B cell (primary cell): ENCODE measurements around the gene CERS6. TPM values are rescaled to one million over a fixed set of nuclear protein-coding genes. Genes with fewer than 3 reads are reported as not detected.

ENCODE experiments used
- ATAC-seq: fragments of 200-7000 bp; cut with Tn5 transposase; one replicate; pipeline ENCODE4 v1.10.0; 2021; ENCODE audit warnings: low read depth, mild to moderate bottlenecking, moderate number of reproducible peaks, moderate library complexity
- CTCF ChIA-PET: fragments of 350-600 bp; sonication (Branson Sonifier 250); formaldehyde crosslinking; loops from one replicate; lab custom pipeline; 2021; ENCODE audit warnings: antibody characterized with exemption, inconsistent platforms; lab: Charles Lee
- POLR2A ChIA-PET: fragments of 350-600 bp; sonication (Branson Sonifier 250); formaldehyde crosslinking; loops from one replicate; lab custom pipeline; 2021; ENCODE audit warnings: antibody characterized with exemption; lab: Charles Lee
- DNase-seq: peaks from one replicate; pipeline ENCODE4 v3.0.0; 2013
- H2AFZ ChIP-seq: 2 replicates; pipeline ENCODE4 v1.6.1; 2012; ENCODE audit warnings: mild to moderate bottlenecking, low read depth, low read length; ENCODE audit not compliant: insufficient read depth, poor library complexity, severe bottlenecking
- H3K27ac ChIP-seq, 2 donors: 1 replicate in 1 of 2; 2 replicates in 1 of 2; pipeline ENCODE4 v1.5.1; 2012 to 2013; ENCODE audit warnings: low read length in 2 of 2, mild to moderate bottlenecking in 2 of 2, moderate library complexity in 1 of 2
- H3K27me3 ChIP-seq, 4 experiments: fragments of 200-600 bp in 1 of 4; sonication (generic) in 1 of 4; replicated peaks in 1 of 4; 1 replicate in 2 of 4; 2 replicates in 2 of 4; pipeline versions ENCODE4 v1.6.1 to v1.7.0; 2013 to 2016; ENCODE audit warnings: low read length in 3 of 4, mild to moderate bottlenecking in 2 of 4, mixed read lengths in 1 of 4, moderate library complexity in 1 of 4; ENCODE audit not compliant: insufficient read depth in 4 of 4, control insufficient read depth in 3 of 4; ENCODE audit errors: control extremely low read depth in 1 of 4
- H3K36me3 ChIP-seq, 2 experiments: replicated peaks in 1 of 2; 1 replicate in 1 of 2; 2 replicates in 1 of 2; pipeline versions ENCODE4 v1.6.1 to v1.7.1; 2013; ENCODE audit warnings: low read length in 1 of 2; ENCODE audit not compliant: insufficient read depth in 2 of 2, control insufficient read depth in 1 of 2; ENCODE audit errors: control extremely low read depth in 1 of 2, extremely low read depth in 1 of 2
- H3K4me1 ChIP-seq, 2 donors: fragments of 200-600 bp in 1 of 2; sonication (generic) in 1 of 2; 1 replicate in 1 of 2; 2 replicates in 1 of 2; pipeline versions ENCODE4 v1.5.1 to v1.6.1; 2013 to 2017; ENCODE audit warnings: low read length in 2 of 2; ENCODE audit not compliant: control insufficient read depth in 2 of 2, insufficient read depth in 2 of 2
- H3K4me2 ChIP-seq: replicated peaks from 2 replicates; pipeline ENCODE3; 2012; ENCODE audit warnings: mild to moderate bottlenecking, low read depth, low read length; ENCODE audit not compliant: poor library complexity, severe bottlenecking
- H3K4me3 ChIP-seq, 5 experiments: fragments of 200-600 bp in 1 of 5; sonication (generic) in 1 of 5; 1 replicate in 3 of 5; 2 replicates in 2 of 5; pipeline versions ENCODE4 v1.5.1 to v1.7.0; 2011 to 2016; ENCODE audit warnings: low read length in 4 of 5, mild to moderate bottlenecking in 4 of 5, low read depth in 2 of 5, control low read depth in 1 of 5, moderate library complexity in 1 of 5; ENCODE audit not compliant: insufficient read depth in 1 of 5; ENCODE audit errors: control extremely low read depth in 1 of 5, extremely low read depth in 1 of 5
- H3K79me2 ChIP-seq: fragments of 200-600 bp; sonication (generic); one replicate; pipeline ENCODE4 v1.6.0; 2016; ENCODE audit warnings: low read length; ENCODE audit not compliant: control insufficient read depth, insufficient read depth
- H3K9ac ChIP-seq: fragments of 200-600 bp; sonication (generic); 2 replicates; pipeline ENCODE4 v1.6.1; 2017; ENCODE audit warnings: mild to moderate bottlenecking, low read length, moderate library complexity
- H3K9me3 ChIP-seq, 3 donors: one replicate each; pipeline versions ENCODE4 v1.6.1 to v1.7.1; 2013; ENCODE audit warnings: low read length in 2 of 3; ENCODE audit not compliant: control insufficient read depth in 2 of 3, insufficient read depth in 1 of 3; ENCODE audit errors: control extremely low read depth in 1 of 3
- H4K20me1 ChIP-seq: 2 replicates; pipeline ENCODE4 v1.6.0; 2012; ENCODE audit warnings: mild to moderate bottlenecking, low read length; ENCODE audit not compliant: insufficient read depth, control insufficient read depth, poor library complexity, severe bottlenecking
- H3K27ac Mint-ChIP-seq: one replicate; pipeline ENCODE4 v1.8.0; 2021; ENCODE audit warnings: mixed read lengths
- H3K27me3 Mint-ChIP-seq: one replicate; pipeline ENCODE4 v1.8.0; 2021; ENCODE audit warnings: mixed read lengths
- H3K4me1 Mint-ChIP-seq: one replicate; pipeline ENCODE4 v1.8.0; 2021; ENCODE audit warnings: mixed read lengths
- H3K4me3 Mint-ChIP-seq: one replicate; pipeline ENCODE4 v1.8.0; 2021; ENCODE audit warnings: mixed read lengths
- H3K9me3 Mint-ChIP-seq: one replicate; pipeline ENCODE4 v1.8.0; 2022; ENCODE audit warnings: mixed read lengths; ENCODE audit not compliant: insufficient read depth
- CTCF ChIP-seq: fragments of 200-600 bp; IDR thresholded peaks from one replicate; pipeline ENCODE4 v1.8.0; 2022; ENCODE audit warnings: antibody characterized with exemption, mild to moderate bottlenecking
- EZH2 ChIP-seq: IDR thresholded peaks from 2 replicates; pipeline ENCODE4 v1.6.1; 2012; ENCODE audit warnings: borderline replicate concordance, low read depth, mild to moderate bottlenecking, moderate library complexity, low read length; ENCODE audit not compliant: insufficient read depth, poor library complexity, severe bottlenecking
- WGBS: methylation state at CpG from one replicate; pipeline ENCODE4 v1.1.5; 2013; ENCODE audit warnings: missing lambda C conversion rate; ENCODE audit not compliant: insufficient coverage; 5-methylcytosine and 5-hydroxymethylcytosine counted together
- intact Hi-C: fragments of 100-400 bp; cut with micrococcal nuclease; formaldehyde crosslinking; loops from one replicate; pipeline ENCODE4 v1.10.0; 2022
- polyA plus RNA-seq: library from polyadenylated mRNA; depleted of rRNA; stranded (reverse); fragments of >200 nt; gene quantifications from 2 replicates; pipeline ENCODE4 v1.2.3, GENCODE V29; 2012
- total RNA-seq, 2 donors: library from RNA; stranded (reverse); fragments of 120-200 nt in 1 of 2; gene quantifications; 1 replicate in 1 of 2; 2 replicates in 1 of 2; pipeline versions ENCODE4 v1.2.3 to v1.2.4, GENCODE V29; 2013 to 2022

CERS6 gene
- total and polyA plus RNA-seq, 2 donors (not counting 1 experiment from before 2014, with no cell fraction given), result 2.2 to 5.5 TPM

- Mint-ChIP-seq H3K27ac (no peak overlapping the region), H3K4me3 (no peak overlapping the region), H3K4me1 (peaks cover 43% of the 10 kb centered on the region), H3K27me3 (no peaks in the 10 kb centered on the region), H3K9me3 (peaks cover 9% of the 10 kb centered on the region)
- H3K9ac ChIP-seq, result no peak overlapping the region
- peaks cover 0 to 7% (median 2%) of the 10 kb centered on the region in 3 donors for H3K9me3 ChIP-seq
- no peaks in the 10 kb centered on the region for H3K27me3 ChIP-seq
- CTCF ChIA-PET, result no interaction called here
- H3K79me2 ChIP-seq, result peaks cover 67% of the 10 kb centered on the region
- H2AFZ ChIP-seq, result no peak overlapping the region
- TF ChIP-seq EZH2, result no peak
- no peak for TF ChIP-seq CTCF
- peaks cover 32 to 36% of the 10 kb centered on the region in 2 donors for H3K4me1 ChIP-seq
- POLR2A ChIA-PET, result no interaction called here
- WGBS, result 98% methylated on average over 7 of the region's 7 CpGs
- DNase-seq, result no peak
- no peak overlapping the region for H3K27ac ChIP-seq
- intact Hi-C loops, result loop anchor here (5.0 kb wide), 1 partner anchor 78 kb away; the partner anchor contains the start of gene CERS6
- no peak overlapping the region for H3K4me3 ChIP-seq
- H3K36me3 ChIP-seq, result peaks cover 0 to 2% of the 10 kb centered on the region in 2 experiments
- H4K20me1 ChIP-seq, result no peaks in the 10 kb centered on the region
- H3K4me2 ChIP-seq, result no peak overlapping the region
- ATAC-seq, result no peak
Observed at GRCh38 chr2:168534926-168535325, 78.9 kb downstream of the CERS6 start.

- CTCF ChIA-PET, result no interaction called here
- peaks cover 26% of the 10 kb centered on the region for H3K4me1 Mint-ChIP-seq
- Histone ChIP-seq H3K4me3 (no peak overlapping the region), H3K9ac (no peak overlapping the region), H3K27ac (no peak overlapping the region), H3K4me2 (no peak overlapping the region), H3K9me3 (peaks cover 4 to 17% (median 5%) of the 10 kb centered on the region in 3 donors), H3K4me1 (peaks cover 18 to 21% of the 10 kb centered on the region in 2 donors), H2AFZ (no peak overlapping the region), H3K36me3 (peaks cover 0 to 2% of the 10 kb centered on the region in 2 experiments), H4K20me1 (no peaks in the 10 kb centered on the region), H3K79me2 (peaks cover 82% of the 10 kb centered on the region), H3K27me3 (no peaks in the 10 kb centered on the region)
- H3K9me3 Mint-ChIP-seq, result peaks cover 9% of the 10 kb centered on the region
- intact Hi-C loops, result no loop called here
- POLR2A ChIA-PET, result no interaction called here
- no peak for TF ChIP-seq CTCF
- no peak for TF ChIP-seq EZH2
- H3K4me3 Mint-ChIP-seq, result no peak overlapping the region
- WGBS, result no CpG with 5 or more reads among the region's 2 CpGs
- ATAC-seq (no peak), DNase-seq (no peak)
- H3K27ac Mint-ChIP-seq, result no peak overlapping the region
- no peaks in the 10 kb centered on the region for H3K27me3 Mint-ChIP-seq
Observed at GRCh38 chr2:168536925-168537466, 80.9 kb downstream of the CERS6 start.
